ENCODE measurements around the gene E2F8.
"Not testable (repeated sequence)": the region's sequence is repeated elsewhere in the genome, so short reads cannot be mapped to it uniquely, and the experiment has no call there.

The E2F8 gene

GRCh38 chr11:19240420-19241259 lies at the start of gene E2F8:
TSS of gene E2F8 (minus strand) at chr11:19240945. CDS start at chr11:19240121, 824 bp downstream.
- DNase-seq = peak; percentile 40 to 93 (median 80)

DNA sequence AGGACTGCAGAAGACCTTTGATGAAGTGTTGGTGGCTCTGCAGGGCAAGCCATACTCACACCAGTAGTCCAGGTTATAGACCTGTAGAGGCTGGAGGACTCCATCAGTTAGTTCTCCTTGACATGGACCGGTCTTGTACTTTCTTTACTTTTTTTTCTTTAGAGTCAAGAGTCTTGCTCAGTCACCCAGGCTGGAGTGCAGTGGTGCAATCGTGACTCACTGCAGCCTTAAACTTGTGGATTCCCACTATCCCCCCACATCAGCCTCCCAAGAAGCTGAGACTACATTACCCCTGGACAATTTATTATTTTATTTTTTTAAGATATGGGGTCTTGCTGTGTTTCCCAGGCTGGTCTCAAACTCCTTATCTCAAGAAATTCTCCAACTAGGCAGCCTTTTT lies 49.6 kb upstream of the E2F8 start:
- DNase-seq = no peak

GRCh38 chr11:19288256-19288655 lies 47.5 kb upstream of the E2F8 start:
- DNase-seq = no peak

- DNase-seq = no peak
These were observed 45.7 kb upstream of the E2F8 start for GRCh38 chr11:19286411-19286810.

GRCh38 chr11:19284881-19285280 lies 44.1 kb upstream of the E2F8 start:
- DNase-seq = no peak

- no peak for DNase-seq
These were observed 43.2 kb upstream of the E2F8 start for GRCh38 chr11:19283991-19284390.

DNA sequence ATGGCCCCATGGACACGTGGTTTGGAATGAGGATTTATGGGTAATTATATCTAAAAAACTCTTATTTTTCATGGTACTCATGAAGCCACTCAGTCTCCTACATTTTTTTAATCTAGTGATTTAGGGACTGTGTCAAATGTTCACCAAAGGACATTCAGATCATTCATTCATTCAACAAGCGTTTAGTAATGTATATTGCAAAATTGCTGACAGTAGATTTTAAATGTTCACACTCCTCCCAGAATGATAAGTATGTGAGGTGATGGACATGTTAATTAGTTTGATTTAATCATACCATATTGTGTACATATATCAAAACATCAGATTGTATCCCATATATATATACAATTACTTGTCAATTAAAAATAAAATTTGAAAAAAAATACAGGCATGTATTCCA lies 40.8 kb upstream of the E2F8 start:
- no peak for DNase-seq

DNA sequence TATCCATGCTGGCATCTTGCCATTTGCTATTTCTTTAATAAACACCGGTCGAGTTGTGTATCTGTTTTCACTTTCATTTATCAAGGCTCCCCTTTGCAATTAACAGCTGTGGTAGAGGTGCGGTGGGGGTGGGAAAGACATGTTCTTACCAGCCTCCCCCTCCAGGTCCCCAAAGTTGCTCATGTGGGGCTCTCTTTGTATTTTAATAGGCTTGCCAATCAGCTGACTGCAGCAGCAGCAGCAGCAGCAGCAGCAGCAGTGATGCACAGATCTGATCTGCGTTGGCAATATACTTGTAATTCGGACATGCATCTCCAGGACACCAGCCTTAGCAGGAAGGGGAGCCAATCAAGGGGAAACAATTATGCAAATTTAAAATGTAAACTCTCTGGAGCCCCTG lies 40.3 kb upstream of the E2F8 start:
- peak in 1 of 56 donors; percentile 7 for DNase-seq

GRCh38 chr11:19279451-19279850 lies 38.7 kb upstream of the E2F8 start:
- DNase-seq = no peak

DNA sequence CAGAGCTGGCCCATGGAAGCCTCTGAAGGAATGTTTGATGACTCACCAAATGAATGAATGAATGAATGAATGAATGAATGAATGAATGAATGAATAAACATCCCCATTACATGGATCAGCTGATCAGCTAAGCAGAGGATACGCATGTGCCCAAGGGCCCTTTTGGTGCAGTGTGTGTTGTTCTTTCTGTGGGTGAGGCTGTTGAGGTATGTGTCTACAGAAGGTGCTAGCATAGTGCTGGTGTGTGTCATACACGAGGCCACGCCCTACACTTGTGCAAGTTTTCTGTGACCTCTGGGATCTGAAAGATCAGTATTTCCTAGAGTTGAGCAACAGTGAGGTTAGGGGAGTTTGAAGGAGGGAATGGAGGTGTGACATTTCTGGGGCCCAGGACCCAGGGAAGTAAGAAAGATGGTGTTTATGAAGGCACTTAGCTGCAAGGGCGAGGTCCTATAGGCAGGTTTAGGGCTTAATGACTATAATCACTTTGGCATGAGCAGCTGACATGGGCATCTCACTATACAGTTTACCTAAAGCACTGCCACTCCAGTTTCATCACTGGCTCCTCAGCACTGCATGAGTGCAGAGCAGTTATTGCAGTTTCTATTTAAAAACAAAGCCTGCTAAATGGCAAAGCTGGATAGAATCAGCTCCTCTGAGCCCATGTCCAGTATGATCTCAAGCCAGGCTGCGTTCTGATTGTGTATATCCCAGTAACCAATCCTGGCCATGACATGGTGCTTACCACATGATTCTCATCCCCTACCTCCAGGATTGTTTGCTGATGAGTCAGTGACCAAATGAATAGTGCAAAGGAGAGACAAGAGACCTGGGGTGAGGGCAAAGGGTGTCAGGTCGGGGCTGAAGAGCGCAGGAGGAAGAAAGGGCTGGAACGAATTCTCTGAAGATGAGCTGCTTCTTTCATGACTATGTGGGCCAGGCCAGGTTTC lies 36.4 kb upstream of the E2F8 start:
- DNase-seq = no peak

GRCh38 chr11:19275496-19275895 lies 34.8 kb upstream of the E2F8 start:
- DNase-seq = no peak

DNA sequence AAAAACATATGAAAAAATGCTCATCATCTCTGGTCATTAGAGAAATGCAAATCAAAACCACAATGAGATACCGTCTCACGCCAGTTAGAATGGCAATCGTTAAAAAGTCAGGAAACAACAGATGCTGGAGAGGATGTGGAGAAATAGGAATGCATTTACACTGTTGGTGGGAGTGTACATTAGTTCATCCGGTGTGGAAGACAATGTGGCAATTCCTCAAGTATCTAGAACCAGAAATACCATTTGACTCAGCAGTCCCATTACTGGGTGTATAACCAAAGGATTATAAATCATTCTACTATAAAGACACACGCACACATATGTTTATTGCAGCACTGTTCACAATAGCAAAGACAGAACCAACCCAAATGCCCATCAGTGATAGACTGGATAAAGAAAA lies 32.5 kb upstream of the E2F8 start:
- DNase-seq = not testable (repeated sequence)

GRCh38 chr11:19268909-19269308 lies 28.2 kb upstream of the E2F8 start:
- no peak for DNase-seq

DNA sequence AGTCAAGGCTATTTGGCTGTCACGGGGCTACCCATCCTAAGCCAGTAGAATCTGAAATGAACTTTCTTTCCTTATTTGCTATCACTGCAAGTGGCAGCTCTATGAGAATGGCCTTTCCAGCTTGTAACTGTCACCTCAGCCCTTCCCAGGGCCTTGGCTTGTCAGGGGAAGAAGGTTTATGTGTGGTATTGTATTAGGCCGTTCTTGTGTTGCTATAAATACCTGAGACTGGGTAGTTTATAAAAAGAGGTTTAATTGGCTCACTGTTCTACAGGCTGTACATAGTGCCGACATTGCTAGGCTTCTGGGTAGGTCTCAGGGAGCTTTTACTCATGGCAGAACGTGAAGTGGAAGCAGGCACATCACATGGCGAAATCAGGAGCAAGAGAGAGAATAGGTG lies 26.8 kb upstream of the E2F8 start:
- no peak for DNase-seq

GRCh38 chr11:19263333-19263732 lies 22.6 kb upstream of the E2F8 start:
- DNase-seq = no peak

GRCh38 chr11:19259487-19260345 lies 19.0 kb upstream of the E2F8 start:
- peak in 49 of 56 donors; percentile 2 to 87 (median 31) for DNase-seq

GRCh38 chr11:19258641-19259230 lies 18.0 kb upstream of the E2F8 start:
- no peak for DNase-seq

DNA sequence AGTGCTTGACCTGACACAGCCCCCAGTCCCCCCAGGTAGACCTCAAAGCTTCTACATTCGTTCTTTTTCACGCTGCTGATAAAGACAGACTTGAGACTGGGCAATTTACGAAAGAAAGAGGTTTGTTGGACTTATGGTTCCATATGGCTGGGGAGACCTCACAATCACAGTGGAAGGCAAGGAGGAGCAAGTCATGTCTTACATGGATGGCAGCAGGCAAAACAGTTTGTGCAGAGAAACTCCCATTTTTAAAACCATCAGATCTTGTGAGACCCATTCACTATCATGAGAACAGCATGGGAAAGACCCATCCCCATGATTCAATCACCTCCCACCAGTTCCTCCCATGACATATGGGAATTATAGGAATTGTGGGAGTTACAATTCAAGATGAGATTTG lies 13.7 kb upstream of the E2F8 start:
- DNase-seq = not testable (repeated sequence)

- DNase-seq = no peak
These were observed 13.1 kb upstream of the E2F8 start for GRCh38 chr11:19253817-19254216.

GRCh38 chr11:19253153-19253745 lies 12.5 kb upstream of the E2F8 start:
- DNase-seq = no peak
